Trophoblast cell (in vitro differentiated cells and primary cell): Measurements from ENCODE around the gene EIF5B.
"Not testable (repeated sequence)": the region's sequence is repeated elsewhere in the genome, so short reads cannot be mapped to it uniquely, and the experiment has no call there.

Experiments used
- DNase-seq, 2 donors: peaks; one replicate each; pipeline ENCODE4 v3.0.0-alpha.2; 2016
- H2AFZ ChIP-seq: 2 replicates; pipeline ENCODE4 v1.6.1; 2013; ENCODE audit warnings: low read length, moderate library complexity, mild to moderate bottlenecking; ENCODE audit not compliant: insufficient read depth, poor library complexity
- H2AK5ac ChIP-seq: 2 replicates; pipeline ENCODE4 v1.6.1; 2013; ENCODE audit warnings: mild to moderate bottlenecking, low read length
- H2BK120ac ChIP-seq: 2 replicates; pipeline ENCODE4 v1.6.1; 2013; ENCODE audit warnings: low read length, mild to moderate bottlenecking, moderate library complexity; ENCODE audit not compliant: insufficient read depth, poor library complexity
- H2BK12ac ChIP-seq: 2 replicates; pipeline ENCODE4 v1.6.1; 2013; ENCODE audit warnings: mild to moderate bottlenecking, low read length, moderate library complexity
- H2BK5ac ChIP-seq: 2 replicates; pipeline ENCODE4 v1.6.1; 2013; ENCODE audit warnings: low read length, low read depth, moderate library complexity, mild to moderate bottlenecking; ENCODE audit not compliant: poor library complexity
- H3K14ac ChIP-seq: 2 replicates; pipeline ENCODE4 v1.6.1; 2013; ENCODE audit warnings: mild to moderate bottlenecking, low read length
- H3K18ac ChIP-seq: 2 replicates; pipeline ENCODE4 v1.6.1; 2013; ENCODE audit warnings: mild to moderate bottlenecking, low read length
- H3K23ac ChIP-seq: 2 replicates; pipeline ENCODE4 v1.6.1; 2013; ENCODE audit warnings: low read length
- H3K27ac ChIP-seq: 2 replicates; pipeline ENCODE4 v1.5.1; 2013; ENCODE audit warnings: low read depth, mild to moderate bottlenecking, inconsistent platforms, low read length, moderate library complexity
- H3K27me3 ChIP-seq: 2 replicates; pipeline ENCODE4 v1.6.1; 2013; ENCODE audit warnings: inconsistent platforms, mild to moderate bottlenecking, low read length, moderate library complexity; ENCODE audit not compliant: insufficient read depth
- H3K36me3 ChIP-seq, 2 experiments: 1 replicate in 1 of 2; 2 replicates in 1 of 2; pipeline ENCODE4 v1.6.1; 2013; ENCODE audit warnings: low read length in 2 of 2, mild to moderate bottlenecking in 2 of 2, moderate library complexity in 1 of 2; ENCODE audit not compliant: insufficient read depth in 2 of 2, control insufficient read depth in 1 of 2
- H3K4ac ChIP-seq: 2 replicates; pipeline ENCODE4 v1.6.1; 2013; ENCODE audit warnings: low read depth, mild to moderate bottlenecking, low read length, moderate library complexity
- H3K4me1 ChIP-seq, 2 experiments: 1 replicate in 1 of 2; 2 replicates in 1 of 2; pipeline ENCODE4 v1.6.1; 2013; ENCODE audit warnings: low read length in 2 of 2, mild to moderate bottlenecking in 2 of 2, moderate library complexity in 1 of 2; ENCODE audit not compliant: insufficient read depth in 2 of 2, control insufficient read depth in 1 of 2
- H3K4me2 ChIP-seq: 2 replicates; pipeline ENCODE4 v1.6.1; 2013; ENCODE audit warnings: inconsistent platforms, mild to moderate bottlenecking, low read length, moderate library complexity
- H3K4me3 ChIP-seq: 2 replicates; pipeline ENCODE4 v1.5.1; 2013; ENCODE audit warnings: mild to moderate bottlenecking, low read depth, low read length, inconsistent platforms
- H3K79me1 ChIP-seq: one replicate; pipeline ENCODE4 v1.6.1; 2013; ENCODE audit warnings: low read length
- H3K79me2 ChIP-seq: 2 replicates; pipeline ENCODE4 v1.6.1; 2013; ENCODE audit warnings: low read length, mild to moderate bottlenecking; ENCODE audit not compliant: control insufficient read depth, insufficient read depth, poor library complexity
- H3K9ac ChIP-seq: 2 replicates; pipeline ENCODE4 v1.6.1; 2013; ENCODE audit warnings: mild to moderate bottlenecking, low read length
- H3K9me3 ChIP-seq: 2 replicates; pipeline ENCODE4 v1.6.1; 2013; ENCODE audit warnings: low read depth, mild to moderate bottlenecking, control low read depth, inconsistent platforms, low read length; ENCODE audit not compliant: insufficient read depth
- H4K12ac ChIP-seq: 2 replicates; pipeline ENCODE4 v1.6.1; 2013; ENCODE audit warnings: low read depth, mild to moderate bottlenecking, low read length, moderate library complexity
- H4K8ac ChIP-seq: 2 replicates; pipeline ENCODE4 v1.6.1; 2013; ENCODE audit warnings: low read depth, mild to moderate bottlenecking, low read length, moderate library complexity
- H4K91ac ChIP-seq: one replicate; pipeline ENCODE4 v1.6.1; 2013; ENCODE audit warnings: low read depth, mild to moderate bottlenecking, low read length, moderate library complexity
- WGBS: extraction: QIAGEN DNeasy Blood & Tissue Kit; methylation state at CpG from one replicate; pipeline ENCODE4 v1.1.7; 2013; ENCODE audit warnings: missing lambda C conversion rate; ENCODE audit not compliant: insufficient read length, insufficient coverage; ENCODE audit errors: extremely low coverage; 5-methylcytosine and 5-hydroxymethylcytosine counted together

EIF5B gene

GRCh38 chr2:99342536-99342935 is 5.3 kb downstream of the EIF5B start:
- no peak for DNase-seq
- no peak overlapping the region for H2BK5ac ChIP-seq
- no CpG with 5 or more reads among the region's 2 CpGs for WGBS
- H3K9me3 ChIP-seq: no peaks in the 10 kb centered on the region
- no peak overlapping the region for H3K4me2 ChIP-seq
- no peak overlapping the region for H2AK5ac ChIP-seq
- H3K4me3 ChIP-seq: no peak overlapping the region
- H4K8ac ChIP-seq: no peak overlapping the region
- H3K4ac ChIP-seq: peak overlapping the region; percentile 95
- H2BK12ac ChIP-seq: no peak overlapping the region
- no peak overlapping the region for H3K9ac ChIP-seq
- H2BK120ac ChIP-seq: no peak overlapping the region
- no peak overlapping the region for H3K23ac ChIP-seq
- H3K18ac ChIP-seq: no peak overlapping the region
- peaks cover 21% of the 10 kb centered on the region for H3K79me2 ChIP-seq
- no peaks in the 10 kb centered on the region for H3K27me3 ChIP-seq
- H3K14ac ChIP-seq: no peak overlapping the region
- peaks cover 4% of the 10 kb centered on the region for H3K79me1 ChIP-seq
- H4K91ac ChIP-seq: no peak overlapping the region
- H3K36me3 ChIP-seq: no peaks in the 10 kb centered on the region
- no peak overlapping the region for H2AFZ ChIP-seq
- H3K27ac ChIP-seq: no peak overlapping the region
- no peak overlapping the region for H4K12ac ChIP-seq
- H3K4me1 ChIP-seq: peaks cover 0 to 2% of the 10 kb centered on the region in 2 experiments

GRCh38 chr2:99345446-99345845 is 8.3 kb downstream of the EIF5B start:
- not testable (repeated sequence) for H3K27me3 ChIP-seq, H2AK5ac ChIP-seq, H4K12ac ChIP-seq, H3K18ac ChIP-seq, H3K14ac ChIP-seq, H3K23ac ChIP-seq, H3K4me2 ChIP-seq, H3K4me3 ChIP-seq, H2BK5ac ChIP-seq, H4K8ac ChIP-seq, H2BK120ac ChIP-seq, H3K27ac ChIP-seq, H3K9me3 ChIP-seq, H3K36me3 ChIP-seq, H3K9ac ChIP-seq, H3K4me1 ChIP-seq, H3K79me1 ChIP-seq, H2BK12ac ChIP-seq, H4K91ac ChIP-seq, H2AFZ ChIP-seq
- H3K79me2 ChIP-seq: peaks cover 13% of the 10 kb centered on the region
- peak overlapping the region; percentile 79 for H3K4ac ChIP-seq
- peak; percentile 41 to 61 for DNase-seq
- WGBS: no CpG with 5 or more reads among the region's 7 CpGs

- no peak overlapping the region for H2AK5ac ChIP-seq
- H2BK120ac ChIP-seq: no peak overlapping the region
- H3K4me1 ChIP-seq: peaks cover 0 to 2% of the 10 kb centered on the region in 2 experiments
- peak overlapping the region; percentile 10 for H3K4ac ChIP-seq
- H4K12ac ChIP-seq: no peak overlapping the region
- no peak overlapping the region for H4K8ac ChIP-seq
- no peak overlapping the region for H3K9ac ChIP-seq
- no peak overlapping the region for H2AFZ ChIP-seq
- no peak overlapping the region for H3K27ac ChIP-seq
- no peaks in the 10 kb centered on the region for H3K27me3 ChIP-seq
- H3K4me3 ChIP-seq: no peak overlapping the region
- H3K18ac ChIP-seq: no peak overlapping the region
- peaks cover 10% of the 10 kb centered on the region for H3K79me2 ChIP-seq
- no peak overlapping the region for H2BK5ac ChIP-seq
- H3K4me2 ChIP-seq: no peak overlapping the region
- H4K91ac ChIP-seq: no peak overlapping the region
- no peaks in the 10 kb centered on the region for H3K9me3 ChIP-seq
- H3K14ac ChIP-seq: no peak overlapping the region
- no peaks in the 10 kb centered on the region for H3K36me3 ChIP-seq
- no peak for DNase-seq
- H3K79me1 ChIP-seq: no peaks in the 10 kb centered on the region
- H2BK12ac ChIP-seq: no peak overlapping the region
- H3K23ac ChIP-seq: no peak overlapping the region
These were observed 9.0 kb downstream of the EIF5B start for GRCh38 chr2:99346218-99346617.

- H3K79me2 ChIP-seq: peaks cover 7% of the 10 kb centered on the region
- H4K8ac ChIP-seq: no peak overlapping the region
- no peaks in the 10 kb centered on the region for H3K36me3 ChIP-seq
- peaks cover 0 to 2% of the 10 kb centered on the region in 2 experiments for H3K4me1 ChIP-seq
- no peak overlapping the region for H4K12ac ChIP-seq
- no peak overlapping the region for H3K23ac ChIP-seq
- H3K27me3 ChIP-seq: no peaks in the 10 kb centered on the region
- WGBS: no CpG with 5 or more reads among the region's 3 CpGs
- H3K4me2 ChIP-seq: no peak overlapping the region
- H3K14ac ChIP-seq: no peak overlapping the region
- no peak overlapping the region for H2AFZ ChIP-seq
- H3K18ac ChIP-seq: no peak overlapping the region
- no peak overlapping the region for H4K91ac ChIP-seq
- no peak overlapping the region for H2BK12ac ChIP-seq
- no peaks in the 10 kb centered on the region for H3K79me1 ChIP-seq
- no peak for DNase-seq
- H3K9me3 ChIP-seq: no peaks in the 10 kb centered on the region
- no peak overlapping the region for H3K27ac ChIP-seq
- H2BK5ac ChIP-seq: no peak overlapping the region
- no peak overlapping the region for H2AK5ac ChIP-seq
- H3K4me3 ChIP-seq: no peak overlapping the region
- H3K4ac ChIP-seq: peak overlapping the region; percentile 25
- no peak overlapping the region for H2BK120ac ChIP-seq
- H3K9ac ChIP-seq: no peak overlapping the region
These were observed 11.0 kb downstream of the EIF5B start for GRCh38 chr2:99348173-99348572.
